GM12878 (cell line): ENCODE results near the gene KAT2B. TPM values are rescaled to one million over a fixed set of nuclear protein-coding genes. Genes with fewer than 3 reads are reported as not detected.

Experiments
- ATAC-seq: fragments of 200-7000 bp; cut with Tn5 transposase; 3 replicates; pipeline ENCODE4 v1.9.1; 2020; ENCODE audit warnings: mild to moderate bottlenecking, moderate library complexity
- BruUV-seq: library from RNA; stranded (reverse); fragments of 400-500 nt; replicated peaks from 2 replicates; lab custom pipeline; 2021; lab: Mats Ljungman, UMichigan
- CTCF ChIA-PET: fragments of 300-600 bp; sonication (Branson Sonifier 250); formaldehyde crosslinking; extraction: SDS; loops from one replicate; lab custom pipeline; 2021; ENCODE audit warnings: inconsistent platforms; lab: Yijun Ruan, JAX
- POLR2A ChIA-PET: fragments of 350-600 bp; formaldehyde crosslinking; extraction: SDS; loops from one replicate; lab custom pipeline; 2021; ENCODE audit warnings: inconsistent platforms; lab: Charles Lee
- RAD21 ChIA-PET: fragments of 300-600 bp; sonication (Branson Sonifier 250); formaldehyde crosslinking; loops from one replicate; lab custom pipeline; 2023; ENCODE audit warnings: antibody characterized with exemption; ENCODE audit not compliant: unreplicated experiment; lab: Charles Lee
- SMC1A ChIA-PET: fragments of 300-600 bp; sonication (Branson Sonifier 250); formaldehyde crosslinking; loops from one replicate; lab custom pipeline; 2023; ENCODE audit not compliant: unreplicated experiment, uncharacterized antibody; lab: Charles Lee
- DNase-seq: peaks from one replicate; pipeline ENCODE4 v3.0.0-alpha.2; 2011; ENCODE audit warnings: low read depth, low spot score
- FAIRE-seq: peaks from 3 replicates; lab custom pipeline; 2011; peaks lifted over from hg19 to GRCh38; lab: Jason Lieb, UNC
- H2AFZ ChIP-seq: 2 replicates; pipeline ENCODE4 v1.6.0; 2011; ENCODE audit warnings: low read depth, low read length, control low read depth; ENCODE audit not compliant: control insufficient read depth
- H3K27ac ChIP-seq: 2 replicates; pipeline ENCODE4 v1.5.1; 2011; ENCODE audit warnings: control low read depth; ENCODE audit not compliant: control insufficient read depth, insufficient read depth
- H3K27me3 ChIP-seq, 2 experiments: replicated peaks in 1 of 2; 2 replicates each; pipeline versions ENCODE4 v1.6.0 to v1.6.1; 2011; ENCODE audit warnings: low read length in 1 of 2; ENCODE audit not compliant: control insufficient read depth in 2 of 2, insufficient read depth in 2 of 2
- H3K36me3 ChIP-seq, 2 experiments: 2 replicates each; pipeline ENCODE4 v1.5.1; 2011; ENCODE audit warnings: low read length in 1 of 2; ENCODE audit not compliant: control insufficient read depth in 2 of 2, insufficient read depth in 2 of 2
- H3K4me1 ChIP-seq: 2 replicates; pipeline ENCODE4 v1.6.1; 2011; ENCODE audit warnings: mild to moderate bottlenecking, low read length, moderate library complexity, mixed read lengths; ENCODE audit not compliant: control insufficient read depth, insufficient read depth
- H3K4me2 ChIP-seq: 2 replicates; pipeline ENCODE4 v1.6.0; 2011; ENCODE audit warnings: control low read depth; ENCODE audit not compliant: control insufficient read depth, insufficient read depth
- H3K4me3 ChIP-seq: fragments of 200-600 bp; sonication (generic); 2 replicates; pipeline ENCODE4 v1.5.1; 2016
- H3K79me2 ChIP-seq: 2 replicates; pipeline ENCODE4 v1.6.0; 2011; ENCODE audit warnings: low read length; ENCODE audit not compliant: control insufficient read depth, insufficient read depth
- H3K9ac ChIP-seq: 2 replicates; pipeline ENCODE4 v1.8.0; 2011; ENCODE audit warnings: low read length, control low read depth, mixed read lengths; ENCODE audit not compliant: control insufficient read depth, insufficient read depth
- H3K9me3 ChIP-seq: replicated peaks from 3 replicates; pipeline ENCODE4 v1.5.1; 2011; ENCODE audit warnings: mild to moderate bottlenecking, low read length; ENCODE audit not compliant: control insufficient read depth, insufficient read depth
- H4K20me1 ChIP-seq: 2 replicates; pipeline ENCODE4 v1.6.0; 2011; ENCODE audit not compliant: control insufficient read depth, insufficient read depth
- ATF7 ChIP-seq: fragments of 450-650 bp; IDR thresholded peaks from 2 replicates; pipeline ENCODE4 v1.6.1; 2016; ENCODE audit warnings: low read depth, mild to moderate bottlenecking
- BHLHE40 ChIP-seq, 2 experiments: fragments of 450-650 bp in 1 of 2; IDR thresholded peaks; 2 replicates each; pipeline ENCODE4 v1.6.1; 2011 to 2017; ENCODE audit warnings: low read depth in 2 of 2, borderline replicate concordance in 1 of 2, improper control_type of control experiment in 1 of 2, low read length in 1 of 2, mild to moderate bottlenecking in 1 of 2
- CEBPZ ChIP-seq: fragments of 150-350 bp; IDR thresholded peaks from 2 replicates; pipeline ENCODE4 v1.6.1; 2016; ENCODE audit warnings: low read depth, low read length
- ELK1 ChIP-seq: IDR thresholded peaks from 2 replicates; pipeline ENCODE4 v1.6.1; 2012; ENCODE audit warnings: low read depth, low read length, improper control_type of control experiment
- EP300 ChIP-seq, 2 experiments: fragments of 150-350 bp in 1 of 2; IDR thresholded peaks; 2 replicates each; pipeline ENCODE4 v1.6.1; 2011 to 2012; ENCODE audit warnings: low read depth in 2 of 2, low read length in 2 of 2, borderline replicate concordance in 1 of 2, improper control_type of control experiment in 1 of 2, inconsistent platforms in 1 of 2; ENCODE audit not compliant: control insufficient read depth in 1 of 2
- HDAC6 ChIP-seq: fragments of 200-600 bp; sonication (generic); IDR thresholded peaks from one replicate; pipeline ENCODE4 v1.8.0; 2017; ENCODE audit warnings: antibody characterized with exemption; ENCODE audit not compliant: unreplicated experiment
- MTA3 ChIP-seq: IDR thresholded peaks from 2 replicates; pipeline ENCODE4 v1.6.1; 2012; ENCODE audit warnings: low read length, inconsistent platforms, borderline replicate concordance
- NBN ChIP-seq: fragments of 450-650 bp; IDR thresholded peaks from 2 replicates; pipeline ENCODE4 v1.6.1; 2016
- NFXL1 ChIP-seq: fragments of 450-650 bp; IDR thresholded peaks from 2 replicates; pipeline ENCODE4 v1.6.1; 2017; ENCODE audit warnings: antibody characterized with exemption, mild to moderate bottlenecking, borderline replicate concordance
- NR2C1 ChIP-seq: fragments of 450-650 bp; IDR thresholded peaks from 2 replicates; pipeline ENCODE4 v1.6.1; 2017; ENCODE audit warnings: antibody characterized with exemption, mild to moderate bottlenecking, moderate library complexity
- PAX8 ChIP-seq: fragments of 450-650 bp; IDR thresholded peaks from 2 replicates; pipeline ENCODE4 v1.6.1; 2017; ENCODE audit warnings: mild to moderate bottlenecking, moderate library complexity
- RB1 ChIP-seq: fragments of 450-650 bp; formaldehyde crosslinking; IDR thresholded peaks from 2 replicates; pipeline ENCODE4 v1.6.1; 2017; ENCODE audit warnings: mild to moderate bottlenecking, borderline replicate concordance
- RFX5 ChIP-seq: IDR thresholded peaks from 2 replicates; pipeline ENCODE4 v1.6.1; 2011; ENCODE audit warnings: low read depth, low read length, improper control_type of control experiment
- SKIL ChIP-seq: fragments of 450-650 bp; IDR thresholded peaks from 2 replicates; pipeline ENCODE4 v1.6.1; 2017; ENCODE audit warnings: mild to moderate bottlenecking, low read depth, inconsistent platforms; ENCODE audit not compliant: poor library complexity, severe bottlenecking
- SMAD1 ChIP-seq: fragments of 450-650 bp; IDR thresholded peaks from 2 replicates; pipeline ENCODE4 v1.6.1; 2018; ENCODE audit warnings: mild to moderate bottlenecking, low read depth; ENCODE audit not compliant: partially characterized antibody
- SMAD5 ChIP-seq: IDR thresholded peaks from 2 replicates; pipeline ENCODE4 v1.6.1; 2016; ENCODE audit warnings: antibody characterized with exemption, low read depth
- SP1 ChIP-seq: IDR thresholded peaks from one replicate; pipeline ENCODE4 v1.6.1; 2011; ENCODE audit warnings: low read depth, low read length
- SPI1 ChIP-seq: IDR thresholded peaks from 2 replicates; pipeline ENCODE4 v1.6.1; 2011; ENCODE audit warnings: low read depth, mild to moderate bottlenecking, low read length, moderate library complexity, borderline replicate concordance; ENCODE audit not compliant: insufficient read depth
- WGBS: methylation state at CpG from one replicate; pipeline ENCODE4 v1.1.6; 2016; ENCODE audit warnings: low lambda C conversion rate; ENCODE audit not compliant: insufficient replicate concordance, insufficient coverage; ENCODE audit errors: missing lambda C conversion rate; 5-methylcytosine and 5-hydroxymethylcytosine counted together
- in situ Hi-C: fragments of 300-500 bp; cut with MboI; formaldehyde crosslinking; loops from 9 replicates; pipeline ENCODE4 v1.14.3; 2018; ENCODE audit warnings: mixed read lengths
- intact Hi-C: fragments of 100-400 bp; cut with micrococcal nuclease; formaldehyde crosslinking; loops from one replicate; pipeline ENCODE4 v1.14.2; 2022; ENCODE audit not compliant: unreplicated experiment
- polyA plus RNA-seq, 11 experiments: library from polyadenylated mRNA; depleted of rRNA in 4 of 11; unstranded in 6 of 11; stranded (reverse) in 5 of 11; fragments of >200 nt; fragmentation: Nextera tagmentation in 4 of 11; fragmentation: Illumina TruSeq in 1 of 11; extraction: Ambion mirVana in 4 of 11; extraction: Trizol in 1 of 11; gene quantifications; 1 replicate in 1 of 11; 2 replicates in 10 of 11; pipeline versions ENCODE4 v1.2.1 to v1.2.3, GENCODE V29; 2011 to 2016; ENCODE audit warnings: inconsistent platforms in 2 of 11, missing spikeins in 2 of 11, low read depth in 1 of 11
- total RNA-seq, 4 experiments: library from RNA; depleted of rRNA in 3 of 4; stranded (reverse); fragments of >200 nt in 3 of 4; fragmentation: Illumina TruSeq in 1 of 4; extraction: Trizol in 1 of 4; gene quantifications; 2 replicates each; pipeline versions ENCODE4 v1.2.1 to v1.2.3, GENCODE V29; 2013 to 2021

Gene KAT2B
- total and polyA plus RNA-seq, 10 of the 15 experiments (the other 5 are each of a cell fraction or from before 2014, with no cell fraction given), result 2.9 to 15.2 (median 10.2) TPM

- no peak for DNase-seq
- ATAC-seq, result no peak
- Histone ChIP-seq H3K27ac (peak overlapping the region; percentile 89), H2AFZ (peak overlapping the region; percentile 86), H3K9ac (peak overlapping the region; percentile 74), H3K27me3 (no peaks in the 10 kb centered on the region), H3K4me1 (no peaks in the 10 kb centered on the region), H3K36me3 (no peaks in the 10 kb centered on the region; a peak in 1 of 4 replicates), H3K79me2 (peaks cover 25% of the 10 kb centered on the region), H3K4me2 (peak overlapping the region; percentile 91), H3K4me3 (peak overlapping the region; percentile 70), H3K9me3 (no peaks in the 10 kb centered on the region), H4K20me1 (no peaks in the 10 kb centered on the region)
- RAD21 ChIA-PET, result interaction anchor here (0.6 to 4.3 kb wide), 9 partner anchors 9 to 239 kb away, joined by 3 to 28 read pairs (median 4); partner anchors contain the start of gene KAT2B
- no peak for FAIRE-seq
- SMC1A ChIA-PET, result interaction anchor here (0.6 to 4.7 kb wide), 15 partner anchors 10 to 256 kb away, joined by 3 to 30 read pairs (median 3); partner anchors contain the start of gene KAT2B
- BruUV-seq, result TSS peak; percentile 97
- WGBS, result 1% methylated on average over 9 of the region's 9 CpGs
- intact Hi-C loops (loop anchor here (1.0 to 10.0 kb wide), 5 partner anchors 60 to 302 kb away; partner anchors contain the start of genes KAT2B and RAB5A), in situ Hi-C loops (loop anchor here (5.0 to 10.0 kb wide), 2 partner anchors 142 to 239 kb away; partner anchors contain the start of genes KAT2B and RAB5A)
- CTCF ChIA-PET, result interaction anchor here (0.7 to 2.8 kb wide), 5 partner anchors 40 to 239 kb away, joined by 3 to 6 read pairs (median 3); no protein-coding TSS in a partner anchor
- POLR2A ChIA-PET, result interaction anchor here (0.6 to 6.0 kb wide), 10 partner anchors 11 to 489 kb away, joined by 3 to 48 read pairs (median 5); partner anchors contain the start of gene KAT2B
- TF ChIP-seq EP300 (IDR thresholded peaks at IDR 0.05; ENCODE audit: borderline replicate concordance in 1 of 2, control insufficient read depth in 1 of 2, low read depth in 2 of 2, low read length in 2 of 2), result 0 out of 4 replicates have a peak, but pooled peaks of 1 of the 2 experiments have one; percentile 2
- TF ChIP-seq BHLHE40 (IDR thresholded peaks at IDR 0.05; ENCODE audit: borderline replicate concordance in 1 of 2, low read depth in 2 of 2, low read length in 1 of 2), result no peak
- no peak for TF ChIP-seq NBN
- no peak for TF ChIP-seq ATF7
- TF ChIP-seq SKIL, result peak; percentile 50
- no peak for TF ChIP-seq MTA3
- TF ChIP-seq PAX8, result 0 out of 2 replicates have a peak, but pooled peaks have one; percentile 51
- no peak for TF ChIP-seq SPI1
- no peak for TF ChIP-seq RB1
- TF ChIP-seq SMAD5, result no peak
- TF ChIP-seq CEBPZ, result no peak
- no peak for TF ChIP-seq ELK1
- TF ChIP-seq NFXL1, result no peak
- TF ChIP-seq SMAD1, result no peak
- TF ChIP-seq RFX5, result no peak
- TF ChIP-seq HDAC6, result no peak
- TF ChIP-seq NR2C1, result no peak
- TF ChIP-seq SP1, result no peak
Observed at GRCh38 chr3:20186600-20187004, 146.4 kb downstream of the KAT2B start.
